Effector memory CD4-positive, alpha-beta T cell (primary cell): ENCODE results near the gene CBX1.

ENCODE experiments used
- DNase-seq, 3 donors: peaks; one replicate each; pipeline ENCODE4 v3.0.0-alpha.2; 2020
- H3K27ac ChIP-seq: 2 replicates; pipeline ENCODE4 v1.7.0; 2013; ENCODE audit warnings: mild to moderate bottlenecking, low read length, moderate library complexity; ENCODE audit not compliant: insufficient read depth, poor library complexity, severe bottlenecking
- H3K27me3 ChIP-seq: replicated peaks from 2 replicates; pipeline ENCODE4 v1.7.0; 2013; ENCODE audit warnings: mild to moderate bottlenecking, low read length; ENCODE audit not compliant: insufficient read depth, control insufficient read depth, poor library complexity, severe bottlenecking
- H3K36me3 ChIP-seq: 2 replicates; pipeline ENCODE4 v1.7.0; 2013; ENCODE audit warnings: mild to moderate bottlenecking, low read length, moderate library complexity; ENCODE audit not compliant: control insufficient read depth, insufficient read depth
- H3K4me1 ChIP-seq: 2 replicates; pipeline ENCODE4 v1.7.0; 2013; ENCODE audit warnings: low read length, mild to moderate bottlenecking; ENCODE audit not compliant: control insufficient read depth, insufficient read depth, poor library complexity, severe bottlenecking
- H3K4me3 ChIP-seq: 2 replicates; pipeline ENCODE4 v1.7.0; 2013; ENCODE audit warnings: low read length, low read depth, mild to moderate bottlenecking; ENCODE audit not compliant: insufficient read depth, poor library complexity, severe bottlenecking
- H3K9me3 ChIP-seq: 2 replicates; pipeline ENCODE4 v1.7.0; 2013; ENCODE audit warnings: mild to moderate bottlenecking, low read length, moderate library complexity; ENCODE audit not compliant: control insufficient read depth

The CBX1 gene

GRCh38 chr17:48137656-48138055 lies 36.4 kb upstream of the CBX1 start:
- Histone ChIP-seq H3K4me1 (no peaks in the 10 kb centered on the region), H3K36me3 (peaks cover 16% of the 10 kb centered on the region), H3K4me3 (no peak overlapping the region), H3K9me3 (no peaks in the 10 kb centered on the region), H3K27me3 (no peaks in the 10 kb centered on the region), H3K27ac (no peak overlapping the region)
- DNase-seq = no peak

DNA sequence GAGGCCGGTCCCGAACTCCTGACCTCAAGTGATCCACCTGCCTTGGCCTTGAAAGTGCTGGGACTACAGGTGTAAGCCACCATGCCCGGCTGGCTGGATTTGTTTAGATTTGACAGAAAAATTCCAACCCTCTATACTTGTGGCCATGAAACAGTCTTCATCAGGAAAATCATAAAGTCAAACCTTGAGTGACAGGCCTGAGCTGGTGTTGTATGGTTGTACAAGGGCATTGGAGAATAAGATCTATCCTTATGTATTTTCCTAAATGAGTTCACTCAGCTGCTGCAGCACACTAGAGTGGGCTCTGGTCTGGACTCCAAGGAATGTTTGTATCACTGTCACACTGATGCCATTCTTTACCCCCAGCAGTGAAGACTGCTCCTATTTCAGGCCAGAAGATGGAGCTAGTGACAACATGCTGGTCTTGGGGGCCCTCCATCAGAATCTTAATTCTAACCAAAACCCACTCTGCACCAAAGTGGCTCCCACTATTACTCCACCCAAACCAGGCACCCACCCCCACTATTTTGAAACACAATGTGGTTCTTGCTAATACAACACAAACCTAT lies 33.7 kb upstream of the CBX1 start:
- DNase-seq = no peak

GRCh38 chr17:48132385-48132784 lies 31.1 kb upstream of the CBX1 start:
- H3K9me3 ChIP-seq = no peaks in the 10 kb centered on the region
- H3K4me3 ChIP-seq = no peak overlapping the region
- H3K27ac ChIP-seq = no peak overlapping the region
- H3K4me1 ChIP-seq = no peaks in the 10 kb centered on the region
- DNase-seq = no peak
- H3K36me3 ChIP-seq = peaks cover 11% of the 10 kb centered on the region
- H3K27me3 ChIP-seq = no peaks in the 10 kb centered on the region

More for the DNA sequence above, 33.7 kb upstream of the CBX1 start:
- Histone ChIP-seq H3K36me3 (peaks cover 11% of the 10 kb centered on the region), H3K4me1 (no peaks in the 10 kb centered on the region), H3K27ac (no peak overlapping the region), H3K27me3 (no peaks in the 10 kb centered on the region), H3K9me3 (no peaks in the 10 kb centered on the region), H3K4me3 (no peak overlapping the region)

GRCh38 chr17:48131216-48131824 lies 30.0 kb upstream of the CBX1 start:
- peaks cover 7% of the 10 kb centered on the region for H3K36me3 ChIP-seq
- peak in 2 of 3 donors; percentile 13 to 35 for DNase-seq
- H3K27me3 ChIP-seq = no peaks in the 10 kb centered on the region
- no peak overlapping the region for H3K4me3 ChIP-seq
- no peaks in the 10 kb centered on the region for H3K9me3 ChIP-seq
- no peaks in the 10 kb centered on the region for H3K4me1 ChIP-seq
- H3K27ac ChIP-seq = no peak overlapping the region

DNA sequence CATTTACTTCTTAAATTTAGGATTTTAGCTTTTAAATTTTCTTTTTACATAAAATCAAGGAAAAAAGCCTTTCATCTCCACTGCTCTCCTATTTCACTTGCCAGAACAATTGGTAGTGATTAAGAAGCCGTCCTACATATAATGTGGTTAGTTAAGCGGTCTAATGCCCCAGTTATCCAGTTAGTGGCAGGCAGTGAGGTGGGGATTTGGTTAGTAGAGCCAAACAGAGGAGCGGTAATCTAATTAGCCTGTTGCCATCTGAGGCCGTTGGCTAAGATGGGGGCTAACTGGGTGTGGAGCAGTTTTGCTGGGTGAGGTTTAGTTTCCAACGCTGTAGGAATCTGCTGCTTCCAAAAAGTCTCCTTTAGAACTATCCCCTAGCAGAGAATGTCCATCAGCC lies 28.7 kb upstream of the CBX1 start:
- Histone ChIP-seq H3K4me3 (no peak overlapping the region), H3K9me3 (no peaks in the 10 kb centered on the region), H3K27me3 (no peaks in the 10 kb centered on the region), H3K4me1 (no peaks in the 10 kb centered on the region), H3K36me3 (peaks cover 7% of the 10 kb centered on the region), H3K27ac (no peak overlapping the region)
- no peak for DNase-seq

DNA sequence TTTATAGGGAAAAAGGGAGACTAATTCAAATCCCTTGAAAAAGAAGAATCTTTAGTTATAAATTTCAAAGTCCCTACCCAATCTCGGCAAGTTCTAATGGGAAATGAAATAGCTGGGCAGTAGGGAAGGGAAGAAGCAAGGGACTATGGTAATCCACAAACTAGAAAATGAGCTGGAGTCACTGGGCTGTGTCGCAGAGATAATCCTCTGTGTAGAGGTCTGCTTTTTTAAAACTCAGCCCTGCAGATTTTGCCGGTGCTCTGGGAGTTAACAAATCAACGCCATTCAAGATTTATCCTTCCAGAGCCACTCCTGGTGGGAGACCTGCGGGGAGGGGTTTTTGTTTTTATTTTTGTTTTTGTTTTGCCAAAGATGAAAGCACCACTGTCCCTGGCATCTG lies 27.1 kb upstream of the CBX1 start:
- Histone ChIP-seq H3K9me3 (no peaks in the 10 kb centered on the region), H3K4me3 (no peak overlapping the region), H3K27me3 (no peaks in the 10 kb centered on the region), H3K4me1 (no peaks in the 10 kb centered on the region), H3K36me3 (peaks cover 6% of the 10 kb centered on the region), H3K27ac (no peak overlapping the region)
- no peak for DNase-seq

DNA sequence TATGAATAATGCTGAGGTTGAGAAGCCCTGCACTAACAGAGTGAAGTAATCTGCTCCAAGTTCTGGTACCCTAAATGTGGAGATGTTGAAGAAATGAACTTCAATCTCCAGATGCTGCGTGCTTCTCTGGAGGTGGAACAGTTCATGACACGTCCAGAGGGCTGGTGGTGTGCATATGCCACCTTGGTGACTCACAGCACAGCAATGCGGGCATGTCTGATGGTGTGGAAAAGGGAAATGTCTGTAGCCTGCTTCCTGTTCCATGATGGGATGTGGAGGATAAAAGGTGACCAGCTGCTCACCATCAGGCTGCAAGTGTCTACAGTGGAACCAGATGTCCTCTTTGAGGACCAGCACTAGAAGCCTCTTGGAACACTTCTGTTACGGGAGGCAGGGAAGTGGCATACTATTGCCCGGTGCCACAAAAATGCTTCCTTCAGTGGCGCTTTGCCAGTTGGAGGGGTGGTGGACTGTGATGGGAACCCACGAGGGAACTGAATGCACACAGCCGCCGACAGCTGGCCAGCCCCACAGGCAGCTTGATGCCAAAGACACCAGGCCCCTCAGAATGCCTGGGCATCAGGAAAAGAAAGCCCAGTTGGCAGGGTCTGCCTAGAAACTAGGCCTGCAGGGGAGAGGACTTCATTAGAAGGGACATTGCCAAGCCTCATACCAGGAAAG lies 26.2 kb upstream of the CBX1 start:
- Histone ChIP-seq H3K27me3 (no peaks in the 10 kb centered on the region), H3K27ac (no peak overlapping the region), H3K36me3 (peaks cover 4% of the 10 kb centered on the region), H3K9me3 (no peaks in the 10 kb centered on the region), H3K4me3 (no peak overlapping the region), H3K4me1 (no peaks in the 10 kb centered on the region)
- no peak for DNase-seq

GRCh38 chr17:48126532-48126850 lies 25.2 kb upstream of the CBX1 start:
- DNase-seq = no peak
- Histone ChIP-seq H3K4me1 (no peaks in the 10 kb centered on the region), H3K27ac (no peak overlapping the region), H3K4me3 (no peak overlapping the region), H3K27me3 (no peaks in the 10 kb centered on the region), H3K36me3 (peaks cover 15% of the 10 kb centered on the region), H3K9me3 (no peaks in the 10 kb centered on the region)

DNA sequence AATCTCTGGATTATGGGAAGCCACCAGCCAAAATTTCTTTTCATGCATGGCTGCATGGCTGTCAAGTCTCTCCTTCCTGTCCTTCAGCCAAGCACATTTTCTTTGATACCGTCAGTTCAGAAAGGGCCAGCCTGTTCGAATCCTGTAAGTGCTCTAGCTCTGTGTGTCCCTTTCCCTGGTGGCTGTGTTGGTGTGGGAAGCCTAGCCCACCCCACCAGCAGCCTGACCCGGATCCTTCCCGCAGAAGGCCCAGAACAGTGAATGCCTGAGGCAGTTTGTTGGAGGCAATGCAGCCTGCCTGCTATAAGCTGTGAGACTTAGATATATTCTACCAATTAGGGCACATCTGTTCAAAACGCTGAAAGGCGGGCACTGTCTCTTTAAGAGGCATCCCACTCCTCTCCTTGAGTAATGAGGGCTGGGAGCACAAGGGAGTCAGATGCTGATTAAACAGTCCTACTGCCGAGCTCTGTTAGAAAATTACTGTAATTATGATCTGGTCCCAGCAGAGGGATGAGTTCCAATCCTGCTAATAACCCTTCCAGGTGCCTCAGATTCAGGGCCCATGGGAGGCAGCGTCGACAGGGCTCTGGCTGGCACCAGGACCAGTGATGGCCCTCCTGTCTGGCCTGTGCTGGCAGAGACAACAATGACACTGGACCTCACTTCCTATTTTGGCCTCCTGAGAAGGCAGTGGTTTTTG lies 24.7 kb upstream of the CBX1 start:
- H3K9me3 ChIP-seq = no peaks in the 10 kb centered on the region
- H3K4me3 ChIP-seq = no peak overlapping the region
- DNase-seq = no peak
- peaks cover 20% of the 10 kb centered on the region for H3K36me3 ChIP-seq
- no peaks in the 10 kb centered on the region for H3K27me3 ChIP-seq
- H3K27ac ChIP-seq = no peak overlapping the region
- H3K4me1 ChIP-seq = no peaks in the 10 kb centered on the region

- Histone ChIP-seq H3K4me1 (no peaks in the 10 kb centered on the region), H3K36me3 (peaks cover 28% of the 10 kb centered on the region)
Measured at GRCh38 chr17:48123776-48124388, 22.6 kb upstream of the CBX1 start.

More at GRCh38 chr17:48123776-48124388, 22.6 kb upstream of the CBX1 start:
- no peak overlapping the region for H3K27ac ChIP-seq
- no peaks in the 10 kb centered on the region for H3K27me3 ChIP-seq
- no peaks in the 10 kb centered on the region for H3K9me3 ChIP-seq
- no peak overlapping the region for H3K4me3 ChIP-seq
- no peak for DNase-seq
